ENCODE results near the gene PSMD1.
"Not testable (repeated sequence)": the region's sequence is repeated elsewhere in the genome, so short reads cannot be mapped to it uniquely, and the experiment has no call there.

PSMD1 gene

GRCh38 chr2:231161252-231161839, 104.7 kb downstream of the PSMD1 start:
- no peak for DNase-seq

DNA sequence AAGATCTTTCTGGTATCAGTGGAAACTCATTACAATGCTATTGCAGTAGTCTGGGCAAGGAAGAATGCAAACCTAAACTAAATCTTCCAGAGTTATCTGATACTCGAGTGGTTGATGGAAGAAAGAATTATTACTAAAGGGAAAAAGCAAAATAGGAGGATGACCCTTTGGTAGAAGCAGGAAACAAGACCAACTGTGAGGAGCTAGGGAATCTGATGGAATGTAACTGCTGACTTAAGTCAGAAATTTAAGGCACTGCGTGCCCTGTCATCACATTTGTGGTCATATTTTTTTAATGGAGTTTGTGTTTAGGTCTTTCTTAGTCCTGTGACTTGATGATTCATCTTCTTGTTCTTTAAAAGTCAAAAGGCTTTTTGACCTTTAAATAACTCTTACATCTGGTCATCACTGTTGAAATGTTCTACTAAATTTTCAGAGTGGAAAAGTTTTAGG, 105.2 kb downstream of the PSMD1 start:
- DNase-seq: no peak

DNA sequence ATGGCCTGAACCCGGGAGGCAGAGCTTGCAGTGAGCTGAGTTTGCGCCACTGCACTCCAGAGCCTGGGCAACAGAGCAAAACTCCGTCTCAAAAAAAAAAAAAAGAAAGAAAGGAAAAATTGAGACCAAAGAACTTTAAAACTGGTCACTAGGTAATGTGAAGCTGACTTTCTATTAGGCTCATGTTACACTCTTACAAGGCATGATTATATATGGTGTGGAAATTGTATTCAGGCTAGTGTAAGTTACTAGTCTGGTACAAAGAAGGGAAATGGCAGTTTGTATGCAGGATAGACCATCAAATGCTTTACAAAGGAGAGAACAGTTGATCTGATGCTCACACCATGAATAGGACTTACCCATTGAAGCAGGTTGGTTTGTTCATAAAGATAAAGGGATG, 106.3 kb downstream of the PSMD1 start:
- DNase-seq: no peak

- no peak for DNase-seq
Measured at GRCh38 chr2:231163414-231164095, 106.9 kb downstream of the PSMD1 start.

DNA sequence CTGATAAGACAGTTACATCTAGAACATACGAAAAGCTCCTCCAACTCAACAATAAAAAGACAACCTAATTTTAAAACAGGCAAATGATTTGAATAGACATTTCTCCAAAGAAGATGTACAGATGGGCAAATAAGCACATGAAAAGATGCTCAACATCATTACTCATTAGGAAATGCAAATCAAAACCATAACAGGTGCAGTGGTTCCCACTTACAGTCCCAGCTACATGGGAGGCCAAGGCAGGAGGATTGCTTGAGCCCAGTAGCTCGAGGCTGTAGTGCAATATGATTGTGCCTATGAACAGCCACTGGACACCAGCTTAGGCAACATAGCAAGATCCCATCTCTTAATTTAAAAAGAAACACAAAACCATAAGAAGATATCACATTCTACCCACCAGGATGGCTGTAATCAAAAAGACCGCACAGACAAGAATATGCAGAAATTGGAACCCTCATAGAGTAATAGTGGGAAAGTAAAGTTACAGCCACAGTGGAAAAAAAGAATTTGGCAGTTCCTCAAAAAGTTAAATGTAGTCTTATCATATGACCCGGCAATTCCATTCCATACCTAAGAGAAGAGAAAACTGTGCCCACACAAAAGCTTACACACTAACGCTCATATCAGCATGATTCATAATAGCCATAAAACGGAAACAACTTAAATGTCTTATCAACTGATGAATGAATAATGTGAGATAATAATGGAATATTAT, 111.2 kb downstream of the PSMD1 start:
- DNase-seq: no peak

- no peak for DNase-seq
Measured at GRCh38 chr2:231168460-231169139, 111.9 kb downstream of the PSMD1 start.

DNA sequence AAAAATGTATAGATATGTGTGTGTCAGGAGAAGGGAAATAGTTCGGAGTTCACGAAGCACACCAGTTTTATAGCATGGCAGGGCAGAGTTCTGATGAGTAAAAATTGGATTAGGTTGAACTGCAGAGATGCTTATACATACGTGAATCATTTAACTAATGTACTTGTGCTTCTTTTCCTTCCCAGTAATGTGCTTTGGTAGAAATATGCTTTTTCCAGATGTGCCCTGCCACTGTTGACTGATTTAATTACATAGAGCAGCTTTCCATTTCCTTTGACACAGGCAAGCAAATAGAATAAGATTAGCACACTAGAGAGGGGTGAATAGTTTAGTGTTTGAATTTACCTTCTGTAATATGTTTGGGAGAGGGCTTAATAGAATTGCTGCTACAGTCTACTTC, 112.8 kb downstream of the PSMD1 start:
- DNase-seq: no peak

GRCh38 chr2:231170055-231170454, 113.4 kb downstream of the PSMD1 start:
- DNase-seq: no peak

DNA sequence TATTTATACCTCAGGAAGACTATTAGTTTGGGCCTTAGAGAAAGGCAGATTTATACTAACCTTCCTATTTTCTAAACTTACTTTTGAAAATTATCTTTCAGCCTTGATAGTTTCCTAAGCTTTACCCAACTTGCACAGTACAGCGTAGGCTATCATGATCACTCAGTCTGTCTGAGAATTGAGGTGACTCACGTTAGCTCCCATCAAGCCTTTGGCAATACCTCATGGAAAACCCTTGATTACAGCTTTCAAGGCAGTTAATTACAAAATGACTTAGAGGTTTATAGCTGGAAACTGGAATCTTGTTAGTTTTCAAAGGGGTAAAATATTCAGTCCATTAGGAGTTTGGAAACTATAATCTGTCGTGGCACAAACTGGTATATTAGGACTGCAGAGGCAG, 115.4 kb downstream of the PSMD1 start:
- no peak for DNase-seq

- no peak for DNase-seq
Measured at GRCh38 chr2:231174211-231174651, 117.6 kb downstream of the PSMD1 start.

DNA sequence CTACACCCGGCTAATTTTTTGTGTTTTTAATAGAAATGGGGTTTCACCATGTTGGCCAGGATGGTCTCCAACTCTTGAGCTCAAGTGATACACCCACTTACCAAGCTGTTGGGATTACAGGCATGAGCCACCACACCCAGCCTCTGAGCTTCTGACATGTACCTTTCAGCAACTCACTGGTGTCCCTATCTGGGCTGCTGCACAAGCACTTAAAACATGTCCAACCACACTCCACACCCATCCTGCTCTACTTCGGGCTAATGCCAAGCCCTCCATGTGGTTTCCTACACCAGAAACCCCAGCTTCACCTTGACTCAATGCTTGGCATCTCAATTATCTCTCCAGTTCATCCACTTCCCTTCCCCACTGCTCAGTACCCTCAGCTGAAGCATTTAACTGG, 119.4 kb downstream of the PSMD1 start:
- DNase-seq: no peak

DNA sequence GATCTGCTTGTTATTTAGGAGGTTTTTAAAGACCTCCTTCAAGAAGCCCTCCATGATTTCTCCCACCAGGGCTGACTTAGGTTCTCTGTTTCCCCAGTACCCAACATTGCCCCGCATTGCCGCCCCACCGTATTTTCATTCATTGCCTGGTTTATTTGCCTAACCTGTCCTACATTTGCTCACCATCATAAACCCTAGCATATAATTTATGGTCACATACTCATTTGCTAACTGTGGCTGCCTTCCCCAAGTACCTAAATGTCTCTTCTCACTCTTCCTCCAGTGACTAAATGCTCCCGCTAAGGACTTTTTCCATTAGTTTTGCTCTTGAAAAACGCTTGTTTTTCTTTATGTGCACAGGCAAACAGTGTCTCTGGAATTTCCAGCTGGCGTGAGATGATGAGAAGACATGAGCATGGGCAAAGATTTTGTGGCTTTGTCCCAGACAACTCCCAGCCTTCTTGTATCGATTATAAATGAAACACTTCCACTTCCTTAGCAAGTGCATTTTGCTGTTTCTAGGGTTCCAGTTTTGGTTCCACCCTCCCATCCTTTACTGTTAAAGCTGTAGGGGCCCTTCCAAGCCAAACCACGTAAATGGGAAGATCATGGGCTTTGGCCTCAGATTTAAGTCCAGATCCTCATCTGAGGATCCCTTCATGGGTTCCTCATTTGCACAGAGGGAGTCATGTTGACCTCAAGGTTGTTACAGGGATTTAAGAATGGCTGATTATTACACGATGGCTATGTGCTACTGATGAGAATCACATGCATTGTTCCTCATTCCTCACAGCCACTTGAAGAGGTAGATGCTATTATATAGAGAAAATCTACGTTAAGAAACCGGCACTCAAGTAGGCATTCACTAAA, 120.7 kb downstream of the PSMD1 start:
- DNase-seq: no peak

- not testable (repeated sequence) for DNase-seq
Measured at GRCh38 chr2:231178805-231179204, 122.1 kb downstream of the PSMD1 start.

DNA sequence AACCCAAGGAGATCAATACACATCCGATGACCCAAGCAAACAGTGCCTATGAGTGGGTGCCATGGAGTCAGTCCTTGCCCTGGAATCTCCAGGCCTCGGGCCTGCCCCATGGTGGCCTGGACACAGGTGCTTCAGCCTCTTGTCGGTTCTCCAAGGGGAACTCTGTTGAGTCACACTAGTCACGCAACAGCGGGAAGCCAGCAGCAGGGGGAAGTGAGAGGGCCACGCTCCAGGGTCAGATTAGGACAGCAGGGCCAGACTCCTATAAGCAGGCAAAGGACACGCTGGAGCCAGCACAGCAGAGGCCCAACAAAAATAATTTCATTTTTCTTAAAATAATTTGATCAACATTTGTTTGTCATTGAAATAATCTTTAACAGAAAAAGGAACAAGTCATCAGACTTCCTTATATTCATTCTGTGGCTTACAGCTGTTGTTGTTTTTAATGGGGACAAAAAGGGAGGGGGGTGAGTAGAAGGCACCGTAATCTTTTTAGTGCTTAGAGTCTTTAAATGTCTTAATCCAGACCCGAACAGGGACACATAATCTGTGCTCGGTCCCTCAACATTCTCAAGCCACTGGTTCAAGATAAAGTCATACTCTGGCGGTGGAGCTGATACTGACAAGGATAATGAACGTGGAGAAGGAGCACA, 125.3 kb downstream of the PSMD1 start:
- peak; percentile 54 for DNase-seq

GRCh38 chr2:231182513-231182899, 125.8 kb downstream of the PSMD1 start:
- no peak for DNase-seq

- DNase-seq: no peak
Measured at GRCh38 chr2:231183851-231184250, 127.2 kb downstream of the PSMD1 start.

GRCh38 chr2:231184319-231184718, 127.7 kb downstream of the PSMD1 start:
- DNase-seq: no peak

GRCh38 chr2:231185050-231185725, 128.5 kb downstream of the PSMD1 start:
- no peak for DNase-seq

GRCh38 chr2:231185886-231186285, 129.2 kb downstream of the PSMD1 start:
- DNase-seq: no peak

DNA sequence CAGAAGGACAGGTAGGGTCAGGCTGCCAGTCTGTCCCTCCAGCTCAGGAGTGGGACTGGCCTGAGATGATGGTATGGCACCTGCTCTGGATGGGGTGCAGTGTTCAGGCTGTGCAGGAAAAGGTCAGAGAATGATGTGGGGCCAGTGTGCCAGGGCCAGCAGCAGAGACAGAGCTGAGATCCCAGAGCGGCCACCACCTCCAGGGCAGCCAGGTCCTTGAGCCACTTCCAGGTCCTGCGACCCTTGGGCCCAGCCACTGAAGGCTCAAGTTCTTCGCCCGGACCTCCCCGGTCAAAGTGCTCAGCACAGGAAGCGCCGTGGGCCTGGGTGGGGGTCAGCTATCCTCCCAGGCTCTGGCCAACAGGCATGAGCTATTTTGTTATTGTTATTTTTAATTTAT, 129.7 kb downstream of the PSMD1 start:
- no peak for DNase-seq

- DNase-seq: no peak
Measured at GRCh38 chr2:231187736-231188505, 131.3 kb downstream of the PSMD1 start.

Measured in NCI-H510A treated with DMSO at 0.1 percent for 48 hours (cell line).